ENCODE data around the gene KLHDC7B.

KLHDC7B gene

GRCh38 chr22:50571264-50572175, 25.8 kb downstream of the KLHDC7B start:
- no peak overlapping the region for H2BK15ac ChIP-seq (replicated peaks; ENCODE audit: low read depth)
- no peak overlapping the region for H4K8ac ChIP-seq (ENCODE audit: low read depth, low read length)
- H3K79me1 ChIP-seq (ENCODE audit: low read length) = no peaks in the 10 kb centered on the region
- no peak overlapping the region for H2BK120ac ChIP-seq (ENCODE audit: low read depth, low read length)
- no peak overlapping the region for H3K9ac ChIP-seq (ENCODE audit: low read length)
- H3K4me2 ChIP-seq (ENCODE audit: low read length) = no peak overlapping the region
- H3K4ac ChIP-seq (ENCODE audit: low read depth, low read length) = no peak overlapping the region
- no peak overlapping the region for H2BK5ac ChIP-seq (ENCODE audit: low read length)
- no peak overlapping the region for H3K23ac ChIP-seq (ENCODE audit: low read length)
- H4K5ac ChIP-seq (ENCODE audit: low read length) = no peak overlapping the region
- no peak overlapping the region for H3K4me3 ChIP-seq (ENCODE audit: low read length)
- H3K27ac ChIP-seq (ENCODE audit: low read depth, low read length) = no peak overlapping the region
- H3K79me2 ChIP-seq (ENCODE audit: control insufficient read depth, insufficient read depth, low read length) = no peaks in the 10 kb centered on the region
- no peaks in the 10 kb centered on the region for H3K27me3 ChIP-seq (ENCODE audit: insufficient read depth, low read length, poor library complexity)
- peaks cover 24% of the 10 kb centered on the region for H3K36me3 ChIP-seq (ENCODE audit: control insufficient read depth, insufficient read depth, low read length)
- H3K4me1 ChIP-seq (ENCODE audit: control insufficient read depth, low read depth, low read length) = no peaks in the 10 kb centered on the region
- no peak overlapping the region for H3K18ac ChIP-seq (ENCODE audit: low read length)
- DNase-seq = no peak
- WGBS (ENCODE audit: extremely low coverage, insufficient coverage, low lambda C conversion rate) = no CpG with 5 or more reads among the region's 26 CpGs
- no peak overlapping the region for H3K56ac ChIP-seq (ENCODE audit: low read length)
- no peak overlapping the region for H2AK5ac ChIP-seq (ENCODE audit: low read length)

GRCh38 chr22:50572965-50573364, 27.3 kb downstream of the KLHDC7B start:
- no peak overlapping the region for H2BK5ac ChIP-seq (ENCODE audit: low read length)
- no peak overlapping the region for H3K27ac ChIP-seq (ENCODE audit: low read depth, low read length)
- H4K5ac ChIP-seq (ENCODE audit: low read length) = no peak overlapping the region
- no peak overlapping the region for H2BK120ac ChIP-seq (ENCODE audit: low read depth, low read length)
- no peak overlapping the region for H2AK5ac ChIP-seq (ENCODE audit: low read length)
- H3K4ac ChIP-seq (ENCODE audit: low read depth, low read length) = no peak overlapping the region
- peaks cover 24% of the 10 kb centered on the region for H3K36me3 ChIP-seq (ENCODE audit: control insufficient read depth, insufficient read depth, low read length)
- H3K79me2 ChIP-seq (ENCODE audit: control insufficient read depth, insufficient read depth, low read length) = no peaks in the 10 kb centered on the region
- no peak overlapping the region for H4K8ac ChIP-seq (ENCODE audit: low read depth, low read length)
- H3K23ac ChIP-seq (ENCODE audit: low read length) = no peak overlapping the region
- no peak overlapping the region for H3K9ac ChIP-seq (ENCODE audit: low read length)
- WGBS (ENCODE audit: extremely low coverage, insufficient coverage, low lambda C conversion rate) = no CpG with 5 or more reads among the region's 11 CpGs
- H3K56ac ChIP-seq (ENCODE audit: low read length) = no peak overlapping the region
- no peak for DNase-seq
- H3K4me3 ChIP-seq (ENCODE audit: low read length) = no peak overlapping the region
- H3K4me1 ChIP-seq (ENCODE audit: control insufficient read depth, low read depth, low read length) = no peaks in the 10 kb centered on the region
- H2BK15ac ChIP-seq (replicated peaks; ENCODE audit: low read depth) = no peak overlapping the region
- no peaks in the 10 kb centered on the region for H3K27me3 ChIP-seq (ENCODE audit: insufficient read depth, low read length, poor library complexity)
- H3K79me1 ChIP-seq (ENCODE audit: low read length) = no peaks in the 10 kb centered on the region
- H3K18ac ChIP-seq (ENCODE audit: low read length) = no peak overlapping the region
- no peak overlapping the region for H3K4me2 ChIP-seq (ENCODE audit: low read length)

GRCh38 chr22:50573491-50574382, 28.0 kb downstream of the KLHDC7B start:
- no peak overlapping the region for H2BK120ac ChIP-seq (ENCODE audit: low read depth, low read length)
- H3K36me3 ChIP-seq (ENCODE audit: control insufficient read depth, insufficient read depth, low read length) = peaks cover 24% of the 10 kb centered on the region
- no peak overlapping the region for H4K5ac ChIP-seq (ENCODE audit: low read length)
- DNase-seq = no peak
- H3K27ac ChIP-seq (ENCODE audit: low read depth, low read length) = no peak overlapping the region
- no peak overlapping the region for H3K4ac ChIP-seq (ENCODE audit: low read depth, low read length)
- no peak overlapping the region for H2AK5ac ChIP-seq (ENCODE audit: low read length)
- H4K8ac ChIP-seq (ENCODE audit: low read depth, low read length) = no peak overlapping the region
- H3K23ac ChIP-seq (ENCODE audit: low read length) = no peak overlapping the region
- no peaks in the 10 kb centered on the region for H3K4me1 ChIP-seq (ENCODE audit: control insufficient read depth, low read depth, low read length)
- no peaks in the 10 kb centered on the region for H3K79me2 ChIP-seq (ENCODE audit: control insufficient read depth, insufficient read depth, low read length)
- no peak overlapping the region for H3K18ac ChIP-seq (ENCODE audit: low read length)
- H3K56ac ChIP-seq (ENCODE audit: low read length) = no peak overlapping the region
- no peak overlapping the region for H2BK15ac ChIP-seq (replicated peaks; ENCODE audit: low read depth)
- no peak overlapping the region for H3K4me2 ChIP-seq (ENCODE audit: low read length)
- no peak overlapping the region for H3K9ac ChIP-seq (ENCODE audit: low read length)
- H3K79me1 ChIP-seq (ENCODE audit: low read length) = no peaks in the 10 kb centered on the region
- H2BK5ac ChIP-seq (ENCODE audit: low read length) = no peak overlapping the region
- WGBS (ENCODE audit: extremely low coverage, insufficient coverage, low lambda C conversion rate) = no CpG with 5 or more reads among the region's 26 CpGs
- H3K27me3 ChIP-seq (ENCODE audit: insufficient read depth, low read length, poor library complexity) = no peaks in the 10 kb centered on the region
- no peak overlapping the region for H3K4me3 ChIP-seq (ENCODE audit: low read length)

GRCh38 chr22:50574383-50574755, 28.7 kb downstream of the KLHDC7B start:
- no CpG with 5 or more reads among the region's 11 CpGs for WGBS (ENCODE audit: extremely low coverage, insufficient coverage, low lambda C conversion rate)
- H3K56ac ChIP-seq (ENCODE audit: low read length) = no peak overlapping the region
- no peak overlapping the region for H4K5ac ChIP-seq (ENCODE audit: low read length)
- peaks cover 21% of the 10 kb centered on the region for H3K36me3 ChIP-seq (ENCODE audit: control insufficient read depth, insufficient read depth, low read length)
- no peak overlapping the region for H3K4me2 ChIP-seq (ENCODE audit: low read length)
- H4K8ac ChIP-seq (ENCODE audit: low read depth, low read length) = no peak overlapping the region
- H3K79me2 ChIP-seq (ENCODE audit: control insufficient read depth, insufficient read depth, low read length) = no peaks in the 10 kb centered on the region
- no peak overlapping the region for H3K27ac ChIP-seq (ENCODE audit: low read depth, low read length)
- no peak overlapping the region for H3K4ac ChIP-seq (ENCODE audit: low read depth, low read length)
- H3K27me3 ChIP-seq (ENCODE audit: insufficient read depth, low read length, poor library complexity) = no peaks in the 10 kb centered on the region
- no peak overlapping the region for H3K23ac ChIP-seq (ENCODE audit: low read length)
- no peak overlapping the region for H3K18ac ChIP-seq (ENCODE audit: low read length)
- no peak overlapping the region for H3K4me3 ChIP-seq (ENCODE audit: low read length)
- no peaks in the 10 kb centered on the region for H3K79me1 ChIP-seq (ENCODE audit: low read length)
- no peak overlapping the region for H2BK15ac ChIP-seq (replicated peaks; ENCODE audit: low read depth)
- no peak overlapping the region for H3K9ac ChIP-seq (ENCODE audit: low read length)
- H2AK5ac ChIP-seq (ENCODE audit: low read length) = no peak overlapping the region
- H3K4me1 ChIP-seq (ENCODE audit: control insufficient read depth, low read depth, low read length) = no peaks in the 10 kb centered on the region
- H2BK5ac ChIP-seq (ENCODE audit: low read length) = no peak overlapping the region
- no peak overlapping the region for H2BK120ac ChIP-seq (ENCODE audit: low read depth, low read length)
- DNase-seq = no peak

- Histone ChIP-seq H3K56ac (ENCODE audit: low read length) (no peak overlapping the region), H3K79me2 (ENCODE audit: control insufficient read depth, insufficient read depth, low read length) (no peaks in the 10 kb centered on the region), H3K18ac (ENCODE audit: low read length) (no peak overlapping the region), H4K5ac (ENCODE audit: low read length) (no peak overlapping the region), H4K8ac (ENCODE audit: low read depth, low read length) (no peak overlapping the region), H3K4me2 (ENCODE audit: low read length) (no peak overlapping the region), H3K79me1 (ENCODE audit: low read length) (no peaks in the 10 kb centered on the region), H3K4me1 (ENCODE audit: control insufficient read depth, low read depth, low read length) (no peaks in the 10 kb centered on the region), H3K4me3 (ENCODE audit: low read length) (no peak overlapping the region), H2BK5ac (ENCODE audit: low read length) (no peak overlapping the region), H3K4ac (ENCODE audit: low read depth, low read length) (no peak overlapping the region), H3K9ac (ENCODE audit: low read length) (no peak overlapping the region), H3K23ac (ENCODE audit: low read length) (no peak overlapping the region), H3K36me3 (ENCODE audit: control insufficient read depth, insufficient read depth, low read length) (peaks cover 20% of the 10 kb centered on the region), H2BK120ac (ENCODE audit: low read depth, low read length) (no peak overlapping the region), H3K27me3 (ENCODE audit: insufficient read depth, low read length, poor library complexity) (no peaks in the 10 kb centered on the region), H2BK15ac (replicated peaks; ENCODE audit: low read depth) (no peak overlapping the region), H3K27ac (ENCODE audit: low read depth, low read length) (no peak overlapping the region), H2AK5ac (ENCODE audit: low read length) (no peak overlapping the region)
- no CpG with 5 or more reads among the region's 8 CpGs for WGBS (ENCODE audit: extremely low coverage, insufficient coverage, low lambda C conversion rate)
- no peak for DNase-seq
Measured at GRCh38 chr22:50575426-50575941, 29.8 kb downstream of the KLHDC7B start.
